GM12801 (cell line): ENCODE data around the gene CDHR3.

Experiments used
- TF ChIP-seq, protein P1 (sequence below): IDR thresholded peaks from one replicate; pipeline ENCODE4 v1.5.1; 2011; ENCODE audit warnings: control low read depth; ENCODE audit not compliant: insufficient read length; ENCODE audit errors: extremely low read depth

CDHR3 gene

DNA sequence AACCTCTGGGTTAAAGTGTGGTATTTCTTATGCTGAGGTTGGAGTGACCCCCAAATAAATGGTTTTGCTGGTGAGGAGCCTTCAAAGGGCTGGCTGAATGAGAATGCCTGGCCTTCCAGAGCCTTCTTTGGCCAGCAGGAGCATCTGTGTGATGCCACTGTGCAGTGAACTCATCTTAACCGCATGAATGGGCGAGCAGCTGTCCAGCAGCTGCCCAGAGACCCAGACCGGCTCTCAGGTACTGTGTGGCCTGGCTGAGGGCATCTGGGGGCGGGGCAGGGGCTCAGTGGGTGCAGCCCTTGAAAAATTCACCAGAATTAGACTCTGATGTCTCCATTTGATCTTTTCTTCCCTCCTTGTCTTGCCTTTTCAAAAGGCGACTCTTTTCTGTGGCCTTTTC, 90.0 kb downstream of the CDHR3 start:
- TF ChIP-seq, protein P1, sequence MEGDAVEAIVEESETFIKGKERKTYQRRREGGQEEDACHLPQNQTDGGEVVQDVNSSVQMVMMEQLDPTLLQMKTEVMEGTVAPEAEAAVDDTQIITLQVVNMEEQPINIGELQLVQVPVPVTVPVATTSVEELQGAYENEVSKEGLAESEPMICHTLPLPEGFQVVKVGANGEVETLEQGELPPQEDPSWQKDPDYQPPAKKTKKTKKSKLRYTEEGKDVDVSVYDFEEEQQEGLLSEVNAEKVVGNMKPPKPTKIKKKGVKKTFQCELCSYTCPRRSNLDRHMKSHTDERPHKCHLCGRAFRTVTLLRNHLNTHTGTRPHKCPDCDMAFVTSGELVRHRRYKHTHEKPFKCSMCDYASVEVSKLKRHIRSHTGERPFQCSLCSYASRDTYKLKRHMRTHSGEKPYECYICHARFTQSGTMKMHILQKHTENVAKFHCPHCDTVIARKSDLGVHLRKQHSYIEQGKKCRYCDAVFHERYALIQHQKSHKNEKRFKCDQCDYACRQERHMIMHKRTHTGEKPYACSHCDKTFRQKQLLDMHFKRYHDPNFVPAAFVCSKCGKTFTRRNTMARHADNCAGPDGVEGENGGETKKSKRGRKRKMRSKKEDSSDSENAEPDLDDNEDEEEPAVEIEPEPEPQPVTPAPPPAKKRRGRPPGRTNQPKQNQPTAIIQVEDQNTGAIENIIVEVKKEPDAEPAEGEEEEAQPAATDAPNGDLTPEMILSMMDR, result no peak

DNA sequence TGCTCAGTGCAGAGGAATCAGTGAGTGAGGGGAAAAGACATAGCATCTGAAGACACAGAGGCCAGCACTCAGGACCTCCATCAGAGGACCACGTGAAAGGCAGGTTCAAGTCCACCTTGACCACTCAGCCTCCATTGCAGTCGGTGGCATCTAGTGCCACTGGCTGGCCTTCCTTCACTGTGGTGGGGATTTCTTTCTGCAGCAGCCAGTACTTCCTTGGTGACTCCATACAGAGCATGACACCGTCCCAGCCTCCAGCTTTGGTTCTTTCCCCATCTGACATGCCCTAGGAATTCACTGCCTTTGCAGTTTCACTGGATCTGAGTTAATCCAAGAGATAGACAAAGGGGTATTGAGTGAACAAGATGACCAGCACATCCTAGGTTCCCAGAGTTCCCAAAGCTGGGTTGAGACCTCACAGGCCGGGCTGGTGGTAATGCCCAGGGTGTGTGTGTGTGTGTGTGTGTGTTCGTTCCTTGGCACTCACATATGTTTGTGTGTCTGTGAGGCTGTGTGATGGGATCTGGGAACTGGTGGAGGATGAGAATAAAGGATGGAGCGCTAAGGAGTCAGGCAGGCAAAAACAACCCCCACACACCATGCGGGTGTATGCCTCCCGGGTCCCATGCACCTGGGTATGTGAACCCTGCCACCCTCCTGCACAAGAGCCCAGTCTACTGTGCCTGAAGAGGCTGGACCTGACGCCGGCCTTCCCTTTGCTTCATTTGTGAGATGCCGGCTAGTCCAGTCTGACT, 91.3 kb downstream of the CDHR3 start:
- TF ChIP-seq, protein P1, result no peak

DNA sequence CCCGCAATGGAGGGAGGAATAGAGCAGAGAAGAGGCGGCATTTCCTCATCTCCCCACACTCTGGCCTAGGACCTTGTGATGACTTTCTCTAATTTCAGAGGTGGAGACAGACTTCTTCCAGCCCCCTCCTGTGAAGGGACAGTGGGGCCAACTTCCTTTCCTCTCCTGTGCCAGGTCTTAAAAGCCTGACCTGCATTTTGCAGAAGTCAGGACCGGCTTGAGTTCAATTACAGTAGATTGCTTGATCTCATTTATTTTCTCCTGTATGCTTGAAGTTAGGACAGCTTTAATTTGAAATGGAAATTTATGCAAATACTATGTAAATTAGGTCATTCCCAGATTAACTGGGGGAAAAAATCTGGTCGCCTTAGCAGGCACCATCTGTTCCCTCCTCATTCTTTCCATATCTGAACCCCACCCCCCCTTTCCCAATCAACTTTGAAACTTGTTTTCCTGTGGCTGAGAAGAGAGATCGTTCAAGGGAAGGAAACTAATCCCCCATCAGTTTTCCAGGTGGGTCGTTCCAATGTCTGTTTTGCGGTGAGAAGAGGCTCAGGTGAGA, 92.0 kb downstream of the CDHR3 start:
- TF ChIP-seq, protein P1, result no peak

DNA sequence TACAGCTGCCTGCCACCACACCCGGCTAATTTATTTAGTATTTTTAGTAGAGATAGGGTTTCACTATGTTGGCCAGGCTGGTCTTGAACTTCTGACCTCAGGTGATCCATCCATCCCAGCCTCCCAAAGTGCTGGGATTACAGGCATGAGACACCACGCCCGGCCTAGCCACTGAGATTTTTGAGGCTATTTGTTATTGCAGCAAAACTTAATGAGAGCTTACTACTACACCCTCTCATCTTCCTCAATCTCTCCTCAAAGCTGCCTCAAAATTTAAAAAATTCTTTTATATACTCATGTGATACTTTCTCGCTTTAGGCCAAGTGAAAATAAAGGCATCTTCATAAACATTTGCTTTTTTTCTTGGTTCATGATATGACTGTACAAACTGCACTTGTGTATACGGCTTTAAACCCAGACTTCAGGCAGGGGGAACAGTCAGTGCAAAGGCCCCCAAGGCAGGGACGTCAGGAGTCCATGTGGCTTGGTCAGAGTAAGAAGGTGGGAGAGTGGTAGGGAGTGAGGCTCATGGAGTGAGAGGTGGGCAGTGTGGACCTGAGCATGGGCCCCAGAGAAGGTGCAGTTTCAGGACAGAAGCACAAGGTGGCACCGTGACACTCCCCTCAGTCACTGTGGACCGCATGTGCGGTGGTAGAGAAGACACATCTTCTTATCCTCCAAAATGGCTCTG, 93.6 kb downstream of the CDHR3 start:
- TF ChIP-seq, protein P1, result no peak

DNA sequence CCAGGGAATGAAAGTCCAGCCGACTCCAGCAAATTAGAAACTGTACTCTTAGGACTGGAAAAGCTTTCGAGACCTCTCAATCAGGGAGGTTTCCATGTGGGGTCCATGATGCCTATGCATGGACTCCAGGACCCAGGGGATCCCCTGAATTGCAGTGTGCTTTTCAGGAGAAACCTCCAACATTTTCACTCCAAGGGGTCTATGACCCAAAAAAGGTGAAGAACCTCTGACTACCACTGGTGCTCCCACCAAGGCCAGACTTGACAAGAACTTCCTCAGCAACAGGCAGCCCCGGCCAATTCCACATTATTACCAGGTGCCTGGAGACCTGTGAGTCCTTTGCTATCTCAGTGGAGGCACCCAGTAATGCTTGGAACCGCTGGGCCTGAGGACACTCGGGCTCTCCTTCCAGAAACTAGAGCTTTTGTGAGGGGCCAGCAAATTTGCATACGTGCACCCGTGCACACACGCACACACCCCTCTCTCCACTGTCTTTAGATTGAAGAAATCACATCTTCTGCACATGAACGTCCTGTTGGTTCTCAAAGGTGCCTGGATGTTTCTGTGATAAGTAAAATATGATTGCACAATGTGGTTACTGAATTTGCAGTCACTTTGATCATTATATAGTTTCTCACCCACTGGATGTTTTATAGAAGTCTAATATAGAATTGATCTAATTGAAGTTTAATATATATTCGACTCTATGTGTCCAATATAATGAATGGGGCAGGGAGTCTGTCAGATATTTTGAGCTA, 94.3 kb downstream of the CDHR3 start:
- TF ChIP-seq, protein P1, result no peak

DNA sequence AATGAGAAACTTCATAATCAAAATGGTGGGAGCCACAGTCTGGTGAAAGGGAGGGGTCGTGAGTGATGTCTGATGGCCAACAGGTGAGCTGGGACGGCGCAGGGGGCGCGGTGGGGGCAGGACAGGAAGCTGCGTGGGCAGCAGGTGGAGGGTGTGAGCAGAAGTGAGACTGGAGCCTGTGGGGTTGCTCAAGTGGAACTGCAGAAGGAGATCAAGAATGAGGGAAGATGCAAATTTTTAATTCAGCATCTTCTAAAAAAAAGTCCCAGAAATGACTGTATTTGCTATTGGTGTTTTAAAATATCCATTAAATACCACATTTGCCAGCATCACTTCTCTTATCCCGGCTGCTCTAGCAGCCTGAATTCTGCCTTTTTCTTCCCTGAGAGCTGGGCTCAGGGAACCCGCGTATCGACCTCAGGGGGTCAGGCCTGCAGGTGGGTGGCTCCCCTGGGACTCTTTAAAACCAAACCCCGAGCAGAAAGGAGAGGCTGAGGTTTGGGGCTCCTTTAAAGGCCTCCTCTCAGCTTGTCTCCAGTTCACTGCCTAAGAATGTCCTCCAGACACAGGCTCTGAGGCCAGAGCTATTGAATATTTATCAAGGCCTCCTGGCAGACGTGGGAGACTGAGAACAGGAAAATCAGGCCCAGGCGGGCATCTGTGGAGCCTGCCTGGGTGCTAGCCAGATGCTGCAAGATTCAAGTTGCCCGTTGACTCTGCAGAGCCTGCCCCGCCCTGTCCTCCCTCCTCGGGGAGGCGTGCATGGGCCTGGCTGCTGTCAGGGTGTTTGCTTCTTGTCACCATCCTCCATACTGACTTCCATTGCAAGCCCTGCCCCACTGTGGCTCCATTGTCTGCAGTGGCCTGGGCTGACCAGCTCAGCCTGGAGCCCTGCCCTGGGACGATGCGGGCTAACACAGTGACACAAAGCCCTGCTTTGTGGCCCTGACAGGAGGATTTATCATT, 95.2 kb downstream of the CDHR3 start:
- TF ChIP-seq, protein P1, result no peak
